Heart left ventricle (tissue), 16 donors: ENCODE data around the gene EXOC2. TPM values are rescaled to one million over a fixed set of nuclear protein-coding genes. Genes with fewer than 3 reads are reported as not detected.

Experiments used
- ATAC-seq, 4 donors: fragments of 200-7000 bp; cut with Tn5 transposase; one replicate each; pipeline ENCODE4 v1.9.1; 2020 to 2022; ENCODE audit warnings: moderate library complexity in 4 of 4, mild to moderate bottlenecking in 3 of 4, moderate number of reproducible peaks in 1 of 4
- DNase-seq, 5 donors: peaks; one replicate each; pipeline ENCODE4 v3.0.0-alpha.2; 2020
- H3K27ac ChIP-seq, 12 donors: fragments of 200-600 bp; sonication (generic) in 4 of 12; one replicate each; pipeline versions ENCODE4 v1.5.0 to v1.8.0; 2016 to 2022; ENCODE audit warnings: mild to moderate bottlenecking in 2 of 12
- H3K27me3 ChIP-seq, 9 donors: fragments of 200-600 bp; sonication (generic) in 2 of 9; one replicate each; pipeline versions ENCODE4 v1.5.1 to v1.8.0; 2016 to 2022; ENCODE audit warnings: mild to moderate bottlenecking in 3 of 9
- H3K36me3 ChIP-seq, 9 donors: fragments of 200-600 bp; sonication (generic) in 2 of 9; one replicate each; pipeline versions ENCODE4 v1.5.0 to v1.8.0; 2018 to 2022; ENCODE audit warnings: mild to moderate bottlenecking in 2 of 9
- H3K4me1 ChIP-seq, 12 donors: fragments of 200-600 bp; sonication (generic) in 4 of 12; one replicate each; pipeline versions ENCODE4 v1.5.0 to v1.8.0; 2016 to 2022; ENCODE audit warnings: mild to moderate bottlenecking in 3 of 12
- H3K4me3 ChIP-seq, 12 donors: fragments of 200-600 bp; sonication (generic) in 4 of 12; one replicate each; pipeline versions ENCODE4 v1.5.0 to v1.8.0; 2017 to 2022; ENCODE audit warnings: mild to moderate bottlenecking in 9 of 12, moderate library complexity in 4 of 12
- H3K9me3 ChIP-seq, 12 donors: fragments of 200-600 bp; sonication (generic) in 4 of 12; one replicate each; pipeline versions ENCODE4 v1.5.0 to v1.8.0; 2016 to 2022; ENCODE audit warnings: mild to moderate bottlenecking in 1 of 12
- POLR2A ChIP-seq, 2 donors: fragments of 450-650 bp; IDR thresholded peaks; one replicate each; pipeline ENCODE4 v1.6.1; 2017; ENCODE audit warnings: antibody characterized with exemption in 2 of 2, mild to moderate bottlenecking in 2 of 2, moderate library complexity in 2 of 2
- WGBS, 4 donors: extraction: QIAGEN DNeasy Blood & Tissue Kit in 2 of 4; methylation state at CpG; one replicate each; pipeline versions ENCODE4 v1.1.5 to v1.1.7; 2013 to 2018; 5-methylcytosine and 5-hydroxymethylcytosine counted together
- intact Hi-C, 10 donors: fragments of 100-400 bp; cut with DNase I; formaldehyde crosslinking; loops; one replicate each; pipeline versions ENCODE4 v1.11.1 to v1.14.2; 2022
- polyA plus RNA-seq, 2 donors: library from polyadenylated mRNA; stranded (reverse); fragments of 200-250 nt; gene quantifications; one replicate each; pipeline ENCODE4 v1.2.3, GENCODE V29; 2013
- total RNA-seq, 9 donors: library from RNA; depleted of rRNA in 2 of 9; stranded (reverse); fragments of >200 nt in 2 of 9; fragmentation: NEBNext Ultra II Directional in 3 of 9; extraction: Animal tissue kit (Norgen Biotek cat#: 25700) in 3 of 9; gene quantifications; one replicate each; pipeline versions ENCODE4 v1.1.0 to v1.2.4, GENCODE V29; 2016 to 2023
- TF ChIP-seq, protein P1 (sequence below), 12 donors: fragments of 200-600 bp; sonication (generic) in 4 of 12; IDR thresholded peaks; one replicate each; pipeline versions ENCODE4 v1.5.0 to v1.8.0; 2018 to 2022; ENCODE audit warnings: antibody characterized with exemption in 12 of 12, mild to moderate bottlenecking in 5 of 12
- donor health status: ischemic (EF 13 %, LVEDD 7.1; RV severe dilation, severe dysfunction).
- donor health status: healthy with polysubstance abuse.
- donor health status: DM: no; HTN: yes; CAD: no.
- donor health status: DM: no; HTN: no; CAD: no.
- donor health status: ischemic (EF 25% LVEDD 6.9; RV normal size, moderate dysfunction).
- donor health status: ischemic (EF 25% LVEDD 5.7; RV mildly dilated, moderate dysfunction).
- donor health status: healthy.
- donor health status: DM: yes; HTN: yes; CAD: no.
- donor health status: ischemic (EF 35%, LVEDD 5.7; RV mildly dilated, moderate dysfunction).
- donor health status: nonischemic (EF 11% LVEDD 7.7; RV severe dilation, severe dysfunction).
- donor health status: DM: yes; HTN: yes; CAD: no.
- donor health status: PGD.
- donor health status: ischemic (EF 29% LVEDD 5.4; RV normal size, mild dysfunction).
- donor health status: nonischemic (EF 23%, LVEDD 6.1; RV moderate dilation, normal function).

The EXOC2 gene
- total and polyA plus RNA-seq, 11 donors, result 4.4 to 23.0 (median 12.5) TPM

DNA sequence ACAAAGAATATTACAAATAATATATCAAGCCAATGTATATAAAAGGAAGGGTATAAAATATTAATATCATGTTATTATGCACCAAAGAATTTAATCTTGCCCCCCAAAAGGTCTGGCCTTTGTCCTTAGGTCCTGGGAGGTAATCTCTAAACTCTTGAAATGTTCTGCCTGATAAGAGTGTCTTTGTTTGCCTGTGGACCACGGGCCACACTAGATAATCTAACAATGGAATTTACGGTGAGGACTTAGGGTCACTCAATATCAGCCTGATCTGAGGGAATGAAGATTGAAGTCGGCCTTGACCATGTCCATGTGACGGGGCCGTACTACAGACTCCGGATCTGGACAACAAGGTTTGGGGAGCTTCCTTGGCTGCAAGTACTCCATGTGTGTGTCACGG lies 79.0 kb downstream of the EXOC2 start:
- no peaks in the 10 kb centered on the region for H3K27me3 ChIP-seq
- DNase-seq (no peak), ATAC-seq (no peak)
- no peaks in the 10 kb centered on the region for H3K9me3 ChIP-seq
- TF ChIP-seq, protein P1, sequence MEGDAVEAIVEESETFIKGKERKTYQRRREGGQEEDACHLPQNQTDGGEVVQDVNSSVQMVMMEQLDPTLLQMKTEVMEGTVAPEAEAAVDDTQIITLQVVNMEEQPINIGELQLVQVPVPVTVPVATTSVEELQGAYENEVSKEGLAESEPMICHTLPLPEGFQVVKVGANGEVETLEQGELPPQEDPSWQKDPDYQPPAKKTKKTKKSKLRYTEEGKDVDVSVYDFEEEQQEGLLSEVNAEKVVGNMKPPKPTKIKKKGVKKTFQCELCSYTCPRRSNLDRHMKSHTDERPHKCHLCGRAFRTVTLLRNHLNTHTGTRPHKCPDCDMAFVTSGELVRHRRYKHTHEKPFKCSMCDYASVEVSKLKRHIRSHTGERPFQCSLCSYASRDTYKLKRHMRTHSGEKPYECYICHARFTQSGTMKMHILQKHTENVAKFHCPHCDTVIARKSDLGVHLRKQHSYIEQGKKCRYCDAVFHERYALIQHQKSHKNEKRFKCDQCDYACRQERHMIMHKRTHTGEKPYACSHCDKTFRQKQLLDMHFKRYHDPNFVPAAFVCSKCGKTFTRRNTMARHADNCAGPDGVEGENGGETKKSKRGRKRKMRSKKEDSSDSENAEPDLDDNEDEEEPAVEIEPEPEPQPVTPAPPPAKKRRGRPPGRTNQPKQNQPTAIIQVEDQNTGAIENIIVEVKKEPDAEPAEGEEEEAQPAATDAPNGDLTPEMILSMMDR (IDR thresholded peaks at IDR 0.05), result no peak
- TF ChIP-seq POLR2A (IDR thresholded peaks at IDR 0.05), result no peak
- WGBS, 4 donors, result 67 to 78% (median 73%) methylated on average over 6 to 7 of the region's 7 CpGs
- H3K4me3 ChIP-seq, result no peak overlapping the region
- H3K4me1 ChIP-seq, result peaks cover 0 to 14% (median 0%) of the 10 kb centered on the region in 12 donors
- H3K36me3 ChIP-seq, result peaks cover 0 to 61% (median 27%) of the 10 kb centered on the region in 9 donors
- no peak overlapping the region for H3K27ac ChIP-seq
- intact Hi-C loops, result no loop called here

DNA sequence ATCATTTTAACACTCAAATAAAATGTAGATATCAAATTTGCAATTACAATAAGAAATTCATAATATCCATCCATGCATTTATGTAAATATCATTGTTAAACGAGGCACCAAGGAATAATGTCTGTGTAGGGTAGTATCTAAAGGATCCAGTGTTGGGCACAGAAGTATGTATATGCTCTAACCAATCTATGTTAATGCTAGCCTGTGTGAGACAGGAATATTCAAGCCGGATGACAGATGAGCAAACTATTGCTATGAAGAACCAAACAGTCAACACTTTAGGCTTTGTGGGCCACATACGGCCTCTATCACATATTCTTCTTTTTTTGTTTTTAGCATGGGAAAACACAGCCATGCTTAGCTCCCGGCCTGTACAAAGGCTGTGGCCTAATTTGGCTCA lies 81.0 kb downstream of the EXOC2 start:
- Histone ChIP-seq H3K27ac (no peak overlapping the region), H3K36me3 (peaks cover 0 to 56% (median 30%) of the 10 kb centered on the region in 9 donors), H3K4me1 (peaks cover 0 to 14% (median 0%) of the 10 kb centered on the region in 12 donors), H3K27me3 (no peaks in the 10 kb centered on the region), H3K4me3 (no peak overlapping the region), H3K9me3 (no peaks in the 10 kb centered on the region)
- TF ChIP-seq, protein P1 (IDR thresholded peaks at IDR 0.05), result no peak
- TF ChIP-seq POLR2A (IDR thresholded peaks at IDR 0.05), result no peak
- ATAC-seq (no peak), DNase-seq (no peak)
- intact Hi-C loops, result no loop called here
- 61 to 67% (median 66%) methylated on average over 4 of the region's 4 CpGs for WGBS, 4 donors

DNA sequence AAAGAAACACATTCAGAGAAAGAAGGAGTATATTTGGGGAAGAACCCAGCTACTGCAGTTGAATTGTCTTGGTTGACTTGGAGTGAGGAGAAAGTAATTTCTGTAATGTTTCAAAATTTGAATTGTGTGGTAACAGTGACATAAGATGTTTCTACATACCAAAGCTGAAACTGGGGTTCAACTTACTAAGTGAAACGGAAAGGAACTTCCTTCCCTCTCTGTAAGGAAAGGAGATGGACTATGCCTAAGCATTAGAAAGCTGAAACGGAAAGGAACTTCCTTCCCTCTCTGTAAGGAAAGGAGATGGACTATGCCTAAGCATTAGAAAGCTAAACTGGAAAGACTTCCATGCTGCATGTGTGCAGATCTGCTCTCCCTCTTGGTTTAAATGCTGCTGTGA lies 82.1 kb downstream of the EXOC2 start:
- H3K9me3 ChIP-seq, result no peaks in the 10 kb centered on the region
- 47 to 57% (median 50%) methylated on average over 2 of the region's 2 CpGs for WGBS, 4 donors
- H3K36me3 ChIP-seq, result peaks cover 0 to 54% (median 33%) of the 10 kb centered on the region in 9 donors
- no peak for DNase-seq
- TF ChIP-seq POLR2A (IDR thresholded peaks at IDR 0.05), result no peak
- TF ChIP-seq, protein P1 (IDR thresholded peaks at IDR 0.05), result no peak
- ATAC-seq, result peak in 1 of 4 donors; percentile 44
- no peak overlapping the region for H3K4me3 ChIP-seq
- no peaks in the 10 kb centered on the region for H3K27me3 ChIP-seq
- H3K27ac ChIP-seq, result no peak overlapping the region
- intact Hi-C loops, result no loop called here
- H3K4me1 ChIP-seq, result peaks cover 0 to 14% (median 0%) of the 10 kb centered on the region in 12 donors

DNA sequence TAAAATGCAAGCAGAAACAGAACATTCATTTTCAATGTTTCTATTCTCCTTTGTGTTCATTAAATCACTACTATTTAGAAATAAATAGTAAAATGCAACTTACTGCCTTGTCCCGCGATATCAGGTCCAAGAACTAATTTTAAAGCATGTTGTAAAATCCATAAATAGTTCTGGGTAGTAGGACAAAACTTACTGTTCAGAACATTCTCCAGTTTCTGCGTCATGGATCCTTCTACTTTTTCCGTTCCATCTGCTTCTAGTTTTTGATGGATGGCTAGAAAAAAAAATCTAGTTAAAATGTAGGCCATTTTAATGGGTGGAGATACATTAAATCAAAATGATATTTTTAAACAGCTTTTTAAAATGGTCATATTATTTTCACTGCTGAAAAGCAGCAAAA lies 83.0 kb downstream of the EXOC2 start:
- 94 to 97% (median 96%) methylated on average over 4 of the region's 4 CpGs for WGBS, 4 donors
- ATAC-seq, result no peak

More for the DNA sequence above, 83.0 kb downstream of the EXOC2 start:
- no peak for TF ChIP-seq POLR2A (IDR thresholded peaks at IDR 0.05)
- TF ChIP-seq, protein P1 (IDR thresholded peaks at IDR 0.05), result no peak
- H3K9me3 ChIP-seq, result no peaks in the 10 kb centered on the region
- DNase-seq, result no peak
- peaks cover 0 to 45% (median 32%) of the 10 kb centered on the region in 9 donors for H3K36me3 ChIP-seq
- H3K4me3 ChIP-seq, result no peak overlapping the region
- intact Hi-C loops, result no loop called here
- H3K27me3 ChIP-seq, result no peaks in the 10 kb centered on the region
- no peak overlapping the region for H3K27ac ChIP-seq
- H3K4me1 ChIP-seq, result peaks cover 0 to 14% (median 0%) of the 10 kb centered on the region in 12 donors
